ENCODE results near the gene BOD1.

The BOD1 gene

GRCh38 chr5:173563246-173563645, 53.2 kb downstream of the BOD1 start:
- Histone ChIP-seq H3K27me3 (peaks cover 36% of the 10 kb centered on the region), H3K9me3 (no peaks in the 10 kb centered on the region), H3K4me1 (ENCODE audit: control insufficient read depth in 1 of 2, insufficient read depth in 1 of 2, low read depth in 1 of 2, low read length in 1 of 2) (no peaks in the 10 kb centered on the region), H3K4me3 (ENCODE audit: low read depth in 1 of 2, low read length in 1 of 2) (no peak overlapping the region), H3K36me3 (no peaks in the 10 kb centered on the region), H3K27ac (no peak overlapping the region)
- no peak for TF ChIP-seq CTCF (IDR thresholded peaks at IDR 0.05)

DNA sequence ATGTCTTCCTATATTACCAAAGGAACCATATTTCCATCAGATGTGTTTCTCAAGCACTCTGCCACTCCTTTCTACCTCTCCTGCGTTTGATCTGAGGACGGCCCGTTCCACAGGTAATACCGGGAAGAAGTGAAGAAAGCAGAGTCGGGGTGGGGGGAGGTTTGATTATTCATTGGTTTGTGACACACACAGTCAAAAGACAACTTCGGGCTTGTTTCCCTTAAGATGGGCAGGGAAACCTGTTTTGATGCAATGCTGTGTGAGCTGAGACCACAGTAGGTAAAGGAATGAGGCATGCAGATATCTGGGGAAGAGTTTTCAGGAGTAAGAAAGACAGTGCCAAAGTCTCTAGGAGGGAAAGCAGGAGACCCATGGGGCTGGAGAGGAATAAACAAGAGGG, 54.0 kb downstream of the BOD1 start:
- Histone ChIP-seq H3K4me3 (ENCODE audit: low read depth in 1 of 2, low read length in 1 of 2) (no peak overlapping the region), H3K27me3 (peaks cover 35% of the 10 kb centered on the region), H3K27ac (no peak overlapping the region), H3K4me1 (ENCODE audit: control insufficient read depth in 1 of 2, insufficient read depth in 1 of 2, low read depth in 1 of 2, low read length in 1 of 2) (no peaks in the 10 kb centered on the region), H3K36me3 (no peaks in the 10 kb centered on the region), H3K9me3 (no peaks in the 10 kb centered on the region)
- no peak for TF ChIP-seq CTCF (IDR thresholded peaks at IDR 0.05)
